Measurements from ENCODE around the gene DUSP2.

GRCh38 chr2:96136129-96136720 lies 9.0 kb downstream of the DUSP2 start:
- TF ChIP-seq, protein P1, sequence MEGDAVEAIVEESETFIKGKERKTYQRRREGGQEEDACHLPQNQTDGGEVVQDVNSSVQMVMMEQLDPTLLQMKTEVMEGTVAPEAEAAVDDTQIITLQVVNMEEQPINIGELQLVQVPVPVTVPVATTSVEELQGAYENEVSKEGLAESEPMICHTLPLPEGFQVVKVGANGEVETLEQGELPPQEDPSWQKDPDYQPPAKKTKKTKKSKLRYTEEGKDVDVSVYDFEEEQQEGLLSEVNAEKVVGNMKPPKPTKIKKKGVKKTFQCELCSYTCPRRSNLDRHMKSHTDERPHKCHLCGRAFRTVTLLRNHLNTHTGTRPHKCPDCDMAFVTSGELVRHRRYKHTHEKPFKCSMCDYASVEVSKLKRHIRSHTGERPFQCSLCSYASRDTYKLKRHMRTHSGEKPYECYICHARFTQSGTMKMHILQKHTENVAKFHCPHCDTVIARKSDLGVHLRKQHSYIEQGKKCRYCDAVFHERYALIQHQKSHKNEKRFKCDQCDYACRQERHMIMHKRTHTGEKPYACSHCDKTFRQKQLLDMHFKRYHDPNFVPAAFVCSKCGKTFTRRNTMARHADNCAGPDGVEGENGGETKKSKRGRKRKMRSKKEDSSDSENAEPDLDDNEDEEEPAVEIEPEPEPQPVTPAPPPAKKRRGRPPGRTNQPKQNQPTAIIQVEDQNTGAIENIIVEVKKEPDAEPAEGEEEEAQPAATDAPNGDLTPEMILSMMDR (conservative IDR thresholded peaks at IDR 0.05 in 1 of 2, IDR thresholded peaks at IDR 0.05 in 1 of 2; ENCODE audit: low read depth in 1 of 2, low read length in 2 of 2): no peak
- no peak for TF ChIP-seq EZH2 (IDR thresholded peaks at IDR 0.05; ENCODE audit: low read length, missing control alignments)

Data from fibroblast of lung (primary cell).